Measurements from ENCODE around the gene SLC35G2.

GRCh38 chr3:136819731-136820679 is 1.1 kb downstream of the SLC35G2 start:
- TF ChIP-seq POLR2AphosphoS5 (IDR thresholded peaks at IDR 0.05; ENCODE audit: low read depth, low read length) = no peak
- TF ChIP-seq TAF1 (IDR thresholded peaks at IDR 0.05; ENCODE audit: borderline replicate concordance, low read depth, low read length) = no peak
- TF ChIP-seq POLR2A (IDR thresholded peaks at IDR 0.05; ENCODE audit: low read depth, low read length) = no peak

All from GM12892 (cell line).